ENCODE measurements around the gene FRMD8. TPM values are rescaled to one million over a fixed set of nuclear protein-coding genes. Genes with fewer than 3 reads are reported as not detected.

FRMD8 gene
- total and polyA plus RNA-seq, 9 of the 15 experiments (the other 6 are each of a cell fraction or from before 2014, with no cell fraction given), result 4.5 to 54.5 (median 15.8) TPM

GRCh38 chr11:65382033-65382803 lies 4.2 kb upstream of the FRMD8 start, which contains the start of gene SLC25A45 (continued):
- TF ChIP-seq NKRF (IDR thresholded peaks at IDR 0.05; ENCODE audit: borderline replicate concordance), result peak; percentile 26; the same call in 1 of the 2 replicates
- no peak for TF ChIP-seq E2F1 (CRISPR knock-in tag; IDR thresholded peaks at IDR 0.05)
- TF ChIP-seq SMARCB1 (IDR thresholded peaks at IDR 0.05; ENCODE audit: insufficient read length, low read depth), result no peak
- TF ChIP-seq, protein P1, sequence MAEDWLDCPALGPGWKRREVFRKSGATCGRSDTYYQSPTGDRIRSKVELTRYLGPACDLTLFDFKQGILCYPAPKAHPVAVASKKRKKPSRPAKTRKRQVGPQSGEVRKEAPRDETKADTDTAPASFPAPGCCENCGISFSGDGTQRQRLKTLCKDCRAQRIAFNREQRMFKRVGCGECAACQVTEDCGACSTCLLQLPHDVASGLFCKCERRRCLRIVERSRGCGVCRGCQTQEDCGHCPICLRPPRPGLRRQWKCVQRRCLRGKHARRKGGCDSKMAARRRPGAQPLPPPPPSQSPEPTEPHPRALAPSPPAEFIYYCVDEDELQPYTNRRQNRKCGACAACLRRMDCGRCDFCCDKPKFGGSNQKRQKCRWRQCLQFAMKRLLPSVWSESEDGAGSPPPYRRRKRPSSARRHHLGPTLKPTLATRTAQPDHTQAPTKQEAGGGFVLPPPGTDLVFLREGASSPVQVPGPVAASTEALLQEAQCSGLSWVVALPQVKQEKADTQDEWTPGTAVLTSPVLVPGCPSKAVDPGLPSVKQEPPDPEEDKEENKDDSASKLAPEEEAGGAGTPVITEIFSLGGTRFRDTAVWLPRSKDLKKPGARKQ (CRISPR knock-in tag; IDR thresholded peaks at IDR 0.05), result no peak
- TF ChIP-seq ZNF77 (CRISPR knock-in tag; IDR thresholded peaks at IDR 0.05), result no peak
- no peak for TF ChIP-seq ZNF224 (CRISPR knock-in tag; IDR thresholded peaks at IDR 0.05)
- no peak for TF ChIP-seq ZNF121 (CRISPR knock-in tag; conservative IDR thresholded peaks at IDR 0.05)
- no peak for TF ChIP-seq ZNF764 (CRISPR knock-in tag; IDR thresholded peaks at IDR 0.05; ENCODE audit: low read depth)
- TF ChIP-seq, protein P2, sequence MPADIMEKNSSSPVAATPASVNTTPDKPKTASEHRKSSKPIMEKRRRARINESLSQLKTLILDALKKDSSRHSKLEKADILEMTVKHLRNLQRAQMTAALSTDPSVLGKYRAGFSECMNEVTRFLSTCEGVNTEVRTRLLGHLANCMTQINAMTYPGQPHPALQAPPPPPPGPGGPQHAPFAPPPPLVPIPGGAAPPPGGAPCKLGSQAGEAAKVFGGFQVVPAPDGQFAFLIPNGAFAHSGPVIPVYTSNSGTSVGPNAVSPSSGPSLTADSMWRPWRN (IDR thresholded peaks at IDR 0.05; ENCODE audit: low read depth), result peak; percentile 12; the same call in 1 of the 2 replicates
- TF ChIP-seq ZNF282 (CRISPR knock-in tag; IDR thresholded peaks at IDR 0.05), result no peak
- TF ChIP-seq, protein P3, sequence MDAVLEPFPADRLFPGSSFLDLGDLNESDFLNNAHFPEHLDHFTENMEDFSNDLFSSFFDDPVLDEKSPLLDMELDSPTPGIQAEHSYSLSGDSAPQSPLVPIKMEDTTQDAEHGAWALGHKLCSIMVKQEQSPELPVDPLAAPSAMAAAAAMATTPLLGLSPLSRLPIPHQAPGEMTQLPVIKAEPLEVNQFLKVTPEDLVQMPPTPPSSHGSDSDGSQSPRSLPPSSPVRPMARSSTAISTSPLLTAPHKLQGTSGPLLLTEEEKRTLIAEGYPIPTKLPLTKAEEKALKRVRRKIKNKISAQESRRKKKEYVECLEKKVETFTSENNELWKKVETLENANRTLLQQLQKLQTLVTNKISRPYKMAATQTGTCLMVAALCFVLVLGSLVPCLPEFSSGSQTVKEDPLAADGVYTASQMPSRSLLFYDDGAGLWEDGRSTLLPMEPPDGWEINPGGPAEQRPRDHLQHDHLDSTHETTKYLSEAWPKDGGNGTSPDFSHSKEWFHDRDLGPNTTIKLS (IDR thresholded peaks at IDR 0.05; ENCODE audit: borderline replicate concordance, low read depth), result peak; percentile 95
- no peak for TF ChIP-seq NR3C1 (CRISPR knock-in tag; IDR thresholded peaks at IDR 0.05)
- TF ChIP-seq PBX2 (CRISPR knock-in tag; IDR thresholded peaks at IDR 0.05; ENCODE audit: low read depth), result no peak
- TF ChIP-seq PBX2 (tag; conservative IDR thresholded peaks at IDR 0.05; ENCODE audit: low read depth), result peak; percentile 58; the same call in 1 of the 2 replicates
- no peak for TF ChIP-seq SREBF1 (IDR thresholded peaks at IDR 0.05; ENCODE audit: borderline replicate concordance, low read depth, low read length)
- TF ChIP-seq NCOA6 (IDR thresholded peaks at IDR 0.05), result no peak
- no peak for TF ChIP-seq HMG20B (CRISPR knock-in tag; IDR thresholded peaks at IDR 0.05)
- peak; percentile 65 for TF ChIP-seq ZNF239 (CRISPR knock-in tag; IDR thresholded peaks at IDR 0.05)

All from K562 (cell line).